Loucy (cell line): ENCODE measurements around the gene PTPRK.

Experiments
- H2AFZ ChIP-seq: fragments of 200-600 bp; sonication (generic); 2 replicates; pipeline ENCODE4 v1.6.0; 2016; ENCODE audit warnings: antibody characterized with exemption, mild to moderate bottlenecking, low read length, moderate library complexity
- H3F3A ChIP-seq: fragments of 200-600 bp; 2 replicates; pipeline ENCODE4 v1.6.0; 2016; ENCODE audit warnings: antibody characterized with exemption, low read depth, mild to moderate bottlenecking
- H3K27me3 ChIP-seq: fragments of 200-600 bp; sonication (generic); 2 replicates; pipeline ENCODE4 v1.6.1; 2014; ENCODE audit warnings: low read length, mild to moderate bottlenecking; ENCODE audit not compliant: insufficient read depth, poor library complexity, severe bottlenecking
- H3K36me3 ChIP-seq: fragments of 200-600 bp; sonication (generic); 2 replicates; pipeline ENCODE4 v1.6.1; 2016; ENCODE audit warnings: low read length; ENCODE audit not compliant: insufficient read depth
- H3K4me1 ChIP-seq: fragments of 200-600 bp; sonication (generic); 2 replicates; pipeline ENCODE4 v1.5.1; 2014; ENCODE audit warnings: low read length, mild to moderate bottlenecking; ENCODE audit not compliant: insufficient read depth, poor library complexity, severe bottlenecking
- H3K4me2 ChIP-seq: fragments of 200-600 bp; sonication (generic); 2 replicates; pipeline ENCODE4 v1.6.0; 2014; ENCODE audit warnings: antibody characterized with exemption, low read length, low read depth, mild to moderate bottlenecking; ENCODE audit not compliant: poor library complexity, severe bottlenecking
- H3K4me3 ChIP-seq: fragments of 200-600 bp; sonication (generic); 2 replicates; pipeline ENCODE4 v1.5.1; 2014; ENCODE audit warnings: low read length, mild to moderate bottlenecking, mixed read lengths; ENCODE audit not compliant: poor library complexity, severe bottlenecking
- H3K79me2 ChIP-seq: fragments of 200-600 bp; sonication (generic); 2 replicates; pipeline ENCODE4 v1.6.1; 2014; ENCODE audit warnings: low read length; ENCODE audit not compliant: insufficient read depth
- H3K9ac ChIP-seq: fragments of 200-600 bp; sonication (generic); 2 replicates; pipeline ENCODE4 v1.6.0; 2014; ENCODE audit warnings: mild to moderate bottlenecking, low read depth, low read length, moderate library complexity; ENCODE audit not compliant: poor library complexity, severe bottlenecking
- H3K9me2 ChIP-seq: fragments of 200-600 bp; sonication (generic); replicated peaks from 2 replicates; pipeline ENCODE4 v1.6.1; 2016; ENCODE audit warnings: low read depth, low read length, mixed read lengths
- H3K9me3 ChIP-seq: fragments of 200-600 bp; sonication (generic); 2 replicates; pipeline ENCODE4 v1.6.1; 2014; ENCODE audit warnings: mild to moderate bottlenecking, antibody characterized with exemption, low read length, low read depth; ENCODE audit not compliant: insufficient read depth
- H4K20me1 ChIP-seq: fragments of 200-600 bp; sonication (generic); 2 replicates; pipeline ENCODE4 v1.6.0; 2014; ENCODE audit warnings: antibody characterized with exemption, low read length, mild to moderate bottlenecking; ENCODE audit not compliant: insufficient read depth, poor library complexity, severe bottlenecking
- CTCF ChIP-seq: fragments of 200-600 bp; sonication (generic); conservative IDR thresholded peaks from 2 replicates; pipeline ENCODE4 v1.5.1; 2014; ENCODE audit warnings: mild to moderate bottlenecking, antibody characterized with exemption, low read length
- EZH2phosphoT487 ChIP-seq: fragments of 200-600 bp; IDR thresholded peaks from 2 replicates; pipeline ENCODE4 v1.6.1; 2018; ENCODE audit warnings: antibody characterized with exemption, mild to moderate bottlenecking, moderate library complexity, borderline replicate concordance

Gene PTPRK

DNA sequence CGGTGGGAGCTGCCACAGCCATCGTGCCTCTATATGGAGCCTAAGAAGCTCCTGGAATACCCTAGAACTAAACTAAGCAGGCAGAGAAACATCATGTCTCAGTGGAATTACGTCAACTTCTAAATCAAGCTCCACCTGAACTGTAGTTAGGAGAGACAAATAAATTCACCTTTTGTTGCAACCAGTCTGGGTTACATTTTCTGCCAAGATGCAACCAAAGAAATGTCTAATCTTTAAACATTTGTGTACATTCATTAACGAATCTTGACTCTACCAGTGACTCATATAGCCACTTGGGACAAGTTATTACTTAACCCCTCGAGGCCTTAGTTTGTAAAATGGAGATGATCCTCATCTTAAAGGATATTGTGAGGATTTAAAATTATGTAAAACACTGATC is 8.9 kb downstream of the PTPRK start:
- no peak overlapping the region for H3K4me3 ChIP-seq
- no peaks in the 10 kb centered on the region for H3K79me2 ChIP-seq
- H4K20me1 ChIP-seq = no peaks in the 10 kb centered on the region
- H3K9ac ChIP-seq = no peak overlapping the region
- no peak overlapping the region for H3K4me2 ChIP-seq
- no peaks in the 10 kb centered on the region for H3K27me3 ChIP-seq
- peaks cover 20% of the 10 kb centered on the region for H3K4me1 ChIP-seq
- TF ChIP-seq CTCF (no peak), EZH2phosphoT487 (no peak)
- H3K9me2 ChIP-seq = no peaks in the 10 kb centered on the region
- no peaks in the 10 kb centered on the region for H3K9me3 ChIP-seq
- 0 out of 2 replicates have a peak overlapping the region, but pooled peaks have one; percentile 4 for H2AFZ ChIP-seq
- no peaks in the 10 kb centered on the region for H3K36me3 ChIP-seq
- H3F3A ChIP-seq = no peaks in the 10 kb centered on the region

GRCh38 chr6:128509709-128510108 is 10.7 kb downstream of the PTPRK start:
- Histone ChIP-seq H3K9me2 (no peaks in the 10 kb centered on the region), H3K4me3 (no peak overlapping the region), H3K36me3 (no peaks in the 10 kb centered on the region), H3K4me2 (peak overlapping the region; percentile 21), H3K4me1 (peaks cover 20% of the 10 kb centered on the region), H3F3A (no peaks in the 10 kb centered on the region), H3K79me2 (no peaks in the 10 kb centered on the region), H3K9me3 (no peaks in the 10 kb centered on the region), H2AFZ (no peak overlapping the region; the same call in 1 of the 2 replicates), H4K20me1 (no peaks in the 10 kb centered on the region), H3K9ac (no peak overlapping the region), H3K27me3 (no peaks in the 10 kb centered on the region)
- TF ChIP-seq CTCF = no peak
- TF ChIP-seq EZH2phosphoT487 = no peak

- H3K36me3 ChIP-seq = no peaks in the 10 kb centered on the region
- H3K4me1 ChIP-seq = peaks cover 20% of the 10 kb centered on the region
- H3K79me2 ChIP-seq = no peaks in the 10 kb centered on the region
- no peak overlapping the region for H2AFZ ChIP-seq
- H3K9ac ChIP-seq = no peak overlapping the region
- H3K9me2 ChIP-seq = no peaks in the 10 kb centered on the region
- H3K9me3 ChIP-seq = no peaks in the 10 kb centered on the region
- TF ChIP-seq CTCF (no peak), EZH2phosphoT487 (no peak)
- H3K27me3 ChIP-seq = no peaks in the 10 kb centered on the region
- H3K4me3 ChIP-seq = no peak overlapping the region
- no peaks in the 10 kb centered on the region for H4K20me1 ChIP-seq
- no peak overlapping the region for H3K4me2 ChIP-seq
- no peaks in the 10 kb centered on the region for H3F3A ChIP-seq
These were observed 11.7 kb downstream of the PTPRK start for GRCh38 chr6:128508588-128509296.
